ENCODE measurements around the gene SMPDL3A. TPM values are rescaled to one million over a fixed set of nuclear protein-coding genes. Genes with fewer than 3 reads are reported as not detected.

SMPDL3A gene
- total RNA-seq, 2 experiments from 2014 or later, result 0.22 to 0.52 TPM

DNA sequence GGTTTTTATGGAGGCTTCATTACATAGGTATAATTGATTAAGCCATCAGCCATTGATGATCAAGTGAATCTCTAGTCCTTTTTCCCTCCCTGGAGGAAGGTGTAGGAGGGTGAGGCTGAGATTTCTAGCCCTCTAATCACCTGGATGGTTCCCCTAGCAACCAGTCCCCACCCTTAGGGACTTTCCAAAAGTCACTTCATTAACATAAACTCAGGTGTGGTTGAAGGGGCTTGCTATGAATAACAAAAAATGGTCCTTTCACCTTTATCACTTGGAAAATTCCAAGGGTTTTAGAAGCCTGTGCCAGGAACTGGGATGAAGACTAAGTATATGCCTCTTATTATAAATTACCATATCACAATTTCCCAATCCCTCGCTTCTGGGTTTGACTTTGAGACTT is 40.4 kb downstream of the SMPDL3A start:
- H3K9me3 Mint-ChIP-seq, result no peaks in the 10 kb centered on the region
- ChIA-PET POLR2A (no interaction called here), CTCF (no interaction called here)
- Histone ChIP-seq H3K36me3 (ENCODE audit: insufficient read depth, low read length) (no peaks in the 10 kb centered on the region), H3K27ac (ENCODE audit: low read depth in 1 of 2, low read length in 2 of 2) (no peak overlapping the region), H3K27me3 (ENCODE audit: control insufficient read depth in 1 of 2, insufficient read depth in 2 of 2, low read length in 2 of 2) (no peaks in the 10 kb centered on the region), H3K4me3 (ENCODE audit: low read length) (no peak overlapping the region), H3K4me1 (ENCODE audit: insufficient read depth, low read length) (no peaks in the 10 kb centered on the region), H3K9me3 (ENCODE audit: control insufficient read depth in 1 of 2, insufficient read depth in 1 of 2, low read length in 2 of 2) (no peaks in the 10 kb centered on the region)
- H3K27me3 Mint-ChIP-seq, result no peaks in the 10 kb centered on the region
- H3K4me3 Mint-ChIP-seq, result no peak overlapping the region
- no peak for DNase-seq
- H3K36me3 Mint-ChIP-seq (ENCODE audit: low read depth), result no peaks in the 10 kb centered on the region
- ATAC-seq (ENCODE audit: poor library complexity), result no peak
- intact Hi-C loops (cut with DNase I, micrococcal nuclease), result no loop called here
- TF ChIP-seq CTCF (IDR thresholded peaks at IDR 0.05), result no peak
- no peaks in the 10 kb centered on the region for H3K4me1 Mint-ChIP-seq (ENCODE audit: low read depth)
- H3K27ac Mint-ChIP-seq, result no peak overlapping the region

- Histone ChIP-seq H3K36me3 (ENCODE audit: insufficient read depth, low read length) (no peaks in the 10 kb centered on the region), H3K27ac (ENCODE audit: low read depth in 1 of 2, low read length in 2 of 2) (no peak overlapping the region), H3K9me3 (ENCODE audit: control insufficient read depth in 1 of 2, insufficient read depth in 1 of 2, low read length in 2 of 2) (no peaks in the 10 kb centered on the region), H3K27me3 (ENCODE audit: control insufficient read depth in 1 of 2, insufficient read depth in 2 of 2, low read length in 2 of 2) (no peaks in the 10 kb centered on the region), H3K4me1 (ENCODE audit: insufficient read depth, low read length) (no peaks in the 10 kb centered on the region), H3K4me3 (ENCODE audit: low read length) (no peak overlapping the region)
- CTCF ChIA-PET, result no interaction called here
- no peak for TF ChIP-seq CTCF (IDR thresholded peaks at IDR 0.05)
- Mint-ChIP-seq H3K4me1 (ENCODE audit: low read depth) (no peaks in the 10 kb centered on the region), H3K36me3 (ENCODE audit: low read depth) (no peaks in the 10 kb centered on the region), H3K9me3 (no peaks in the 10 kb centered on the region), H3K27me3 (peaks cover 7% of the 10 kb centered on the region), H3K4me3 (no peak overlapping the region), H3K27ac (no peak overlapping the region)
- no peak for DNase-seq
- ATAC-seq (ENCODE audit: poor library complexity), result no peak
- POLR2A ChIA-PET, result no interaction called here
- intact Hi-C loops (cut with DNase I, micrococcal nuclease), result loop anchor here in 1 of 2 experiments (10.0 kb wide), 1 partner anchor 447 kb away; no protein-coding TSS in a partner anchor
Observed at GRCh38 chr6:122831511-122831910, 42.5 kb downstream of the SMPDL3A start.

DNA sequence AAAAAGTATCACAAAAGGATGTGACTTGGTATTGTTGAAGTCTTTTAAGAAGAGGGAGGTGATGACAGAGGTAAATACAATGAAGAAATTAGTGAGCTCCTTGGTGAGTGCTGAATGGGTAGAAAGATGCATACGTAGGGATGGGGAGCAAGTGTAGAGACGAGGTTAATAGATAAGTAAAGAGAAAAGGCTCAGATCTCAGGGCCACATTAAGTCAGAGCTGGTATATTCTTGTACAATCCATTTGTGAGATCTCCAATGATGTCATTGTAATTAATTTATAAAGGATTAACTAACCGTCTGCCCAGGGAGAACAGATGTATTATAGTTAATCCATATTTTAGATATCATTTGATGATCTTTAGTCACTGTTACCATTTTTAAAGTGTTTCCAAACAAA is 43.4 kb downstream of the SMPDL3A start:
- intact Hi-C loops (cut with DNase I, micrococcal nuclease), result loop anchor here in 1 of 2 experiments (10.0 kb wide), 1 partner anchor 448 kb away; no protein-coding TSS in a partner anchor

More for the DNA sequence above, 43.4 kb downstream of the SMPDL3A start:
- H3K4me1 Mint-ChIP-seq (ENCODE audit: low read depth), result no peaks in the 10 kb centered on the region
- ATAC-seq (ENCODE audit: poor library complexity), result no peak
- no peak overlapping the region for H3K4me3 Mint-ChIP-seq
- CTCF ChIA-PET, result no interaction called here
- H3K27ac Mint-ChIP-seq, result no peak overlapping the region
- POLR2A ChIA-PET, result no interaction called here
- no peaks in the 10 kb centered on the region for H3K36me3 ChIP-seq (ENCODE audit: insufficient read depth, low read length)
- no peaks in the 10 kb centered on the region for H3K36me3 Mint-ChIP-seq (ENCODE audit: low read depth)
- no peak overlapping the region for H3K4me3 ChIP-seq (ENCODE audit: low read length)
- no peak overlapping the region for H3K27ac ChIP-seq (ENCODE audit: low read depth in 1 of 2, low read length in 2 of 2)
- H3K9me3 ChIP-seq (ENCODE audit: control insufficient read depth in 1 of 2, insufficient read depth in 1 of 2, low read length in 2 of 2), result no peaks in the 10 kb centered on the region
- no peaks in the 10 kb centered on the region for H3K4me1 ChIP-seq (ENCODE audit: insufficient read depth, low read length)
- no peak for DNase-seq
- TF ChIP-seq CTCF (IDR thresholded peaks at IDR 0.05), result no peak
- no peaks in the 10 kb centered on the region for H3K9me3 Mint-ChIP-seq
- H3K27me3 ChIP-seq (ENCODE audit: control insufficient read depth in 1 of 2, insufficient read depth in 2 of 2, low read length in 2 of 2), result no peaks in the 10 kb centered on the region
- H3K27me3 Mint-ChIP-seq, result peaks cover 7% of the 10 kb centered on the region

Measured in CD4-positive, alpha-beta T cell (primary cell).